ENCODE data around the gene OXT. TPM values are rescaled to one million over a fixed set of nuclear protein-coding genes. Genes with fewer than 3 reads are reported as not detected.
"Not testable (repeated sequence)": the region's sequence is repeated elsewhere in the genome, so short reads cannot be mapped to it uniquely, and the experiment has no call there.

Gene OXT
- total and polyA plus RNA-seq, 2 of the 8 experiments (the other 6 are each of a cell fraction or from before 2014, with no cell fraction given), result not detected

DNA sequence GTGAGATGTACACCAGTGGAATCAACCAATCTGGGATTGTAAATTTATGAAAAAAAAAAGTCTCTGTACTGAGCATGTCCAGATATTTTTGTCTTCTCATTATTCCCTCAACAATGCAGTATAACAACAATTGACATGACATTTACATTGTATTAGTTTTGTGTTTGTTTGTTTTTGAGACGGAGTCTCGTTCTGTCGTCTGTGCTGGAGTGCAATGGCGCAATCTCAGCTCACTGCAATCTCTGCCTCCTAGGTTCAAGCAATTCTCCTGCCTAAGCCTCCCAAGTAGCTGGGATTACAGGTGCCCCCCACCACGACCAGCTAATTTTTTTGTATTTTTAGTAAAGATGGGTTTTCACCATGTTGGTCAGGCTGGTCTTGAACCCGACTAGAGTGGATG, 3.9 kb downstream of the OXT start:
- H3K79me2 ChIP-seq (ENCODE audit: control insufficient read depth in 1 of 2, insufficient read depth in 2 of 2, low read length in 2 of 2); H2BK15ac ChIP-seq (ENCODE audit: low read length); H3K56ac ChIP-seq (replicated peaks; ENCODE audit: insufficient read length, low read depth, low read length); H3K27ac ChIP-seq (ENCODE audit: low read depth, low read length); H2BK5ac ChIP-seq (ENCODE audit: low read depth, low read length); H3K79me1 ChIP-seq (ENCODE audit: low read depth, low read length); H4K91ac ChIP-seq (replicated peaks; ENCODE audit: insufficient read length, low read length); H3K23me2 ChIP-seq (ENCODE audit: low read depth, low read length); H3K36me3 ChIP-seq (ENCODE audit: control insufficient read depth in 2 of 4, insufficient read depth in 4 of 4, low read length in 3 of 4); H4K20me1 ChIP-seq (replicated peaks in 1 of 2; ENCODE audit: control insufficient read depth in 1 of 2, insufficient read depth in 2 of 2, low read length in 2 of 2); H3K4me2 ChIP-seq (ENCODE audit: insufficient read depth in 1 of 2, low read depth in 2 of 2, low read length in 2 of 2); FAIRE-seq; H3K4me1 ChIP-seq (replicated peaks in 1 of 4; ENCODE audit: control insufficient read depth in 3 of 4, insufficient read depth in 4 of 4, low read length in 3 of 4); H3K4me3 ChIP-seq (ENCODE audit: extremely low read depth in 1 of 4, insufficient read depth in 2 of 4, low read depth in 3 of 4, low read length in 4 of 4); H4K8ac ChIP-seq (ENCODE audit: extremely low read depth, insufficient read depth, low read length); H2AK5ac ChIP-seq (ENCODE audit: low read depth, low read length); DNase-seq (ENCODE audit: low read depth in 1 of 2, low spot score in 2 of 2); H3K9me3 ChIP-seq (ENCODE audit: insufficient read depth in 2 of 2, low read depth in 1 of 2, low read length in 1 of 2); H3K14ac ChIP-seq (ENCODE audit: insufficient read length); H3K18ac ChIP-seq (ENCODE audit: extremely low read depth, low read length); H3K4ac ChIP-seq (replicated peaks; ENCODE audit: insufficient read length, low read depth, low read length); H2BK20ac ChIP-seq (ENCODE audit: low read length); H2BK120ac ChIP-seq (replicated peaks; ENCODE audit: low read depth, low read length); H2BK12ac ChIP-seq (ENCODE audit: low read depth, low read length); H2AFZ ChIP-seq (ENCODE audit: low read length); H4K5ac ChIP-seq (ENCODE audit: insufficient read length, low read depth, low read length); H3K9ac ChIP-seq (replicated peaks in 1 of 4; ENCODE audit: extremely low read depth in 1 of 4, low read depth in 3 of 4, low read length in 3 of 4); H3K23ac ChIP-seq (ENCODE audit: insufficient read length): not testable (repeated sequence)
- H3K27me3 ChIP-seq (replicated peaks in 1 of 4; ENCODE audit: control insufficient read depth in 3 of 4, extremely low read depth in 1 of 4, insufficient read depth in 3 of 4, low read length in 3 of 4), result peaks cover 11 to 30% (median 27%) of the 10 kb centered on the region in 4 experiments
- 85% methylated on average over 6 of the region's 6 CpGs; no CpG with 5 or more reads in 1 of the 2 experiments for WGBS, 2 experiments (ENCODE audit: extremely low coverage in 1 of 2, insufficient coverage in 1 of 2, insufficient read length in 1 of 2, insufficient replicate concordance in 2 of 2, low coverage in 1 of 2, low lambda C conversion rate in 2 of 2, missing lambda C conversion rate in 1 of 2)
- ChIA-PET POLR2A (ENCODE audit: partially characterized antibody) (interaction anchor here (1.5 kb wide), 1 partner anchor 26 kb away, joined by 5 read pairs; no protein-coding TSS in a partner anchor), CTCF (ENCODE audit: partially characterized antibody) (interaction anchor here (0.6 to 3.2 kb wide), 6 partner anchors 19 to 557 kb away, joined by 3 to 10 read pairs (median 4); no protein-coding TSS in a partner anchor)

Data from H1 (cell line).